Measurements from ENCODE around the gene SPN.

DNA sequence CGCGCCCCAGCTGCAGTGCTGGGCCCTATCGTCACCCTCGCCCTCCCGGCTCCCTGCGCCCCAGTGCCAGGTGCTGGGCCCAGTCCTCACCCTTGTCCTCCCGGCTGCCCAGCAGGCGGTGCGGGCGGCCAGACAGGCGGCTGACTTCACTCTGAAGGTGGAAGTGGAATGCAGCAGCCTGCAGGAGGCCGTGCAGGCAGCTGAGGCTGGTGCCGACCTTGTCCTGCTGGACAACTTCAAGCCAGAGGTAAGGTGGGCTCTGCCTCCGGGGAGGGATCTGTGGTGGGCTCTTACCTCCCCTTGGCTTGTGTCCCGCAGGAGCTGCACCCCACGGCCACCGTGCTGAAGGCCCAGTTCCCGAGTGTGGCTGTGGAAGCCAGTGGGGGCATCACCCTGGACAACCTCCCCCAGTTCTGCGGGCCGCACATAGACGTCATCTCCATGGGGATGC, 33.9 kb downstream of the SPN start:
- TF ChIP-seq ZIC2 (tag by site-specific recombination; IDR thresholded peaks at IDR 0.05) (no peak), ZFP41 (tag by site-specific recombination; IDR thresholded peaks at IDR 0.05; ENCODE audit: borderline replicate concordance) (no peak), ZNF37A (tag by site-specific recombination; IDR thresholded peaks at IDR 0.05) (no peak)
